GM21619 (cell line): ENCODE results near the gene CD164.
"Not testable (repeated sequence)": the region's sequence is repeated elsewhere in the genome, so short reads cannot be mapped to it uniquely, and the experiment has no call there.

Source experiments
- ATAC-seq: cut with Tn5 transposase; IDR thresholded peaks from one replicate; pipeline ENCODE4 v1.9.1; 2021; ENCODE audit not compliant: unreplicated experiment

The CD164 gene

GRCh38 chr6:109344226-109344625 lies 38.0 kb downstream of the CD164 start:
- no peak for ATAC-seq

GRCh38 chr6:109343518-109343917 lies 38.7 kb downstream of the CD164 start:
- no peak for ATAC-seq

GRCh38 chr6:109342911-109343310 lies 39.4 kb downstream of the CD164 start:
- ATAC-seq, result no peak

- no peak for ATAC-seq
Observed at GRCh38 chr6:109342506-109342905, 39.8 kb downstream of the CD164 start.

- no peak for ATAC-seq
Observed at GRCh38 chr6:109340811-109341210, 41.5 kb downstream of the CD164 start.

- ATAC-seq, result no peak
Observed at GRCh38 chr6:109339906-109340678, 42.2 kb downstream of the CD164 start.

GRCh38 chr6:109336221-109336961 lies 45.9 kb downstream of the CD164 start:
- ATAC-seq, result no peak

GRCh38 chr6:109333870-109334269 lies 48.4 kb downstream of the CD164 start:
- ATAC-seq, result not testable (repeated sequence)

GRCh38 chr6:109332748-109333147 lies 49.5 kb downstream of the CD164 start:
- no peak for ATAC-seq

GRCh38 chr6:109331081-109331480 lies 51.2 kb downstream of the CD164 start:
- ATAC-seq, result no peak

- ATAC-seq, result no peak
Observed at GRCh38 chr6:109330263-109330662, 52.0 kb downstream of the CD164 start.

- ATAC-seq, result no peak
Observed at GRCh38 chr6:109328629-109329028, 53.6 kb downstream of the CD164 start.

GRCh38 chr6:109327959-109328358 lies 54.3 kb downstream of the CD164 start:
- no peak for ATAC-seq

- no peak for ATAC-seq
Observed at GRCh38 chr6:109327491-109327890, 54.8 kb downstream of the CD164 start.

- no peak for ATAC-seq
Observed at GRCh38 chr6:109326351-109326750, 55.9 kb downstream of the CD164 start.

GRCh38 chr6:109325400-109325801 lies 56.9 kb downstream of the CD164 start:
- no peak for ATAC-seq

- ATAC-seq, result no peak
Observed at GRCh38 chr6:109323241-109323640, 59.0 kb downstream of the CD164 start.

GRCh38 chr6:109322825-109323224 lies 59.4 kb downstream of the CD164 start:
- no peak for ATAC-seq

GRCh38 chr6:109321752-109322151 lies 60.5 kb downstream of the CD164 start:
- ATAC-seq, result no peak

- ATAC-seq, result no peak
Observed at GRCh38 chr6:109320072-109320471, 62.2 kb downstream of the CD164 start.

GRCh38 chr6:109318328-109318876 lies 63.9 kb downstream of the CD164 start:
- ATAC-seq, result no peak

GRCh38 chr6:109316909-109317308 lies 65.4 kb downstream of the CD164 start:
- no peak for ATAC-seq
